KMS-11 (cell line): ENCODE data around the gene PPM1M.

ENCODE experiments used
- H2AFZ ChIP-seq: fragments of 200-600 bp; sonication (generic); 2 replicates; pipeline ENCODE4 v1.6.1; 2016; ENCODE audit warnings: antibody characterized with exemption, mixed run types, low read depth
- H3K27ac ChIP-seq: fragments of 200-600 bp; sonication (generic); 2 replicates; pipeline ENCODE4 v1.6.1; 2016; ENCODE audit warnings: mild to moderate bottlenecking, mixed run types
- H3K27me3 ChIP-seq: fragments of 200-600 bp; sonication (generic); 2 replicates; pipeline ENCODE4 v1.6.1; 2017; ENCODE audit warnings: mild to moderate bottlenecking, low read depth, mixed run types, moderate library complexity; ENCODE audit not compliant: insufficient read depth
- H3K36me3 ChIP-seq: fragments of 200-600 bp; sonication (generic); 2 replicates; pipeline ENCODE4 v1.6.1; 2017; ENCODE audit warnings: mild to moderate bottlenecking, mixed run types; ENCODE audit not compliant: insufficient read depth
- H3K4me1 ChIP-seq: fragments of 200-600 bp; sonication (generic); 2 replicates; pipeline ENCODE4 v1.6.1; 2016; ENCODE audit warnings: mild to moderate bottlenecking, low read depth, mixed run types; ENCODE audit not compliant: poor library complexity, severe bottlenecking
- H3K4me2 ChIP-seq: fragments of 200-600 bp; sonication (generic); 2 replicates; pipeline ENCODE4 v1.7.0; 2016; ENCODE audit warnings: mild to moderate bottlenecking, mixed run types
- H3K4me3 ChIP-seq: fragments of 200-600 bp; sonication (generic); IDR thresholded peaks from 2 replicates; pipeline ENCODE4 v1.6.1; 2017; ENCODE audit warnings: low read depth, low read length, mixed read lengths; ENCODE audit not compliant: insufficient read depth
- H3K79me2 ChIP-seq: fragments of 200-600 bp; sonication (generic); 2 replicates; pipeline ENCODE4 v1.6.1; 2016; ENCODE audit warnings: low read depth, mixed run types; ENCODE audit not compliant: insufficient read depth
- H3K9ac ChIP-seq: fragments of 200-600 bp; sonication (generic); 2 replicates; pipeline ENCODE4 v1.6.1; 2016; ENCODE audit warnings: mild to moderate bottlenecking, mixed run types
- H4K20me1 ChIP-seq: fragments of 200-600 bp; sonication (generic); 2 replicates; pipeline ENCODE4 v1.6.1; 2016; ENCODE audit warnings: mild to moderate bottlenecking, mixed run types; ENCODE audit not compliant: insufficient read depth
- TF ChIP-seq, protein P1 (sequence below): fragments of 200-600 bp; sonication (generic); conservative IDR thresholded peaks from 2 replicates; pipeline ENCODE4 v1.6.1; 2017; ENCODE audit warnings: low read depth, mild to moderate bottlenecking, antibody characterized with exemption, low read length, moderate library complexity, mixed read lengths

PPM1M gene

DNA sequence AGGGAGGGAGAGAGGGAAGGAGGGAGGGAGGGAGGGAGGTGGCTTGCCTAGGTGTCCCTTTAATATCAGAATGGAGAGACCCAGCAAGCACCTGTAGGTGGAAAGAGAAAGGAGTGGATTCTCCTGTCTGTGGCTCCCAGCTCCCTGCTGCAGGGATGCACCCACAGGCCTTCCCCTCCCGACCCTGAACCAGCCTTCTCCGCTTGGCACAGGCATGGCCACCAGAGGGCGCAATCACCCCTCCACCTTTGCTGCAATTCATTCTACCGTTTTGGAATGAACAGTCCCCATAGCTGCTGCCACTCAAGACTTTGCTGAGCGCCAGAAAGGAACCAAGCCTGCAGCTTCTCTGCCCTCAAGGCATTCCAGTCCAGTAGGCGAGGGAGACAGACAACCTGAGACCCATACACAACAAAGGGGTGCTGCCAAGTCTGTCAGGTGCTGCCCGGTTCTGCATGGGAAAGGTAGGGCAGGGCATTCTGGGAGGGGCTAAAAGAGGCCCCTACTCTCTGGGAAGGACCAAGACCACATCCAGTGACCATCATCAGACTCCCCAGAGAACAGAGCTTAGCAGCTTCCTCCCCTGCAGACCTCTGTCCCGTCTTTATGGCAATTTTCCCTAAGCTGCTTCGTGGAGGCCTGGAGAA lies 25.1 kb upstream of the PPM1M start:
- TF ChIP-seq, protein P1, sequence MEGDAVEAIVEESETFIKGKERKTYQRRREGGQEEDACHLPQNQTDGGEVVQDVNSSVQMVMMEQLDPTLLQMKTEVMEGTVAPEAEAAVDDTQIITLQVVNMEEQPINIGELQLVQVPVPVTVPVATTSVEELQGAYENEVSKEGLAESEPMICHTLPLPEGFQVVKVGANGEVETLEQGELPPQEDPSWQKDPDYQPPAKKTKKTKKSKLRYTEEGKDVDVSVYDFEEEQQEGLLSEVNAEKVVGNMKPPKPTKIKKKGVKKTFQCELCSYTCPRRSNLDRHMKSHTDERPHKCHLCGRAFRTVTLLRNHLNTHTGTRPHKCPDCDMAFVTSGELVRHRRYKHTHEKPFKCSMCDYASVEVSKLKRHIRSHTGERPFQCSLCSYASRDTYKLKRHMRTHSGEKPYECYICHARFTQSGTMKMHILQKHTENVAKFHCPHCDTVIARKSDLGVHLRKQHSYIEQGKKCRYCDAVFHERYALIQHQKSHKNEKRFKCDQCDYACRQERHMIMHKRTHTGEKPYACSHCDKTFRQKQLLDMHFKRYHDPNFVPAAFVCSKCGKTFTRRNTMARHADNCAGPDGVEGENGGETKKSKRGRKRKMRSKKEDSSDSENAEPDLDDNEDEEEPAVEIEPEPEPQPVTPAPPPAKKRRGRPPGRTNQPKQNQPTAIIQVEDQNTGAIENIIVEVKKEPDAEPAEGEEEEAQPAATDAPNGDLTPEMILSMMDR: peak; percentile 74
- Histone ChIP-seq H3K9ac (no peak overlapping the region), H3K27me3 (no peaks in the 10 kb centered on the region), H2AFZ (no peak overlapping the region), H3K4me3 (no peak overlapping the region), H3K4me1 (peaks cover 9% of the 10 kb centered on the region), H3K36me3 (no peaks in the 10 kb centered on the region), H3K27ac (no peak overlapping the region), H3K4me2 (no peak overlapping the region), H3K79me2 (no peaks in the 10 kb centered on the region), H4K20me1 (no peaks in the 10 kb centered on the region)

GRCh38 chr3:52221141-52221562 lies 24.4 kb upstream of the PPM1M start:
- H3K9ac ChIP-seq: no peak overlapping the region
- H4K20me1 ChIP-seq: no peaks in the 10 kb centered on the region
- H3K4me1 ChIP-seq: peaks cover 15% of the 10 kb centered on the region
- TF ChIP-seq, protein P1: no peak
- no peak overlapping the region for H3K27ac ChIP-seq
- H3K36me3 ChIP-seq: no peaks in the 10 kb centered on the region
- no peaks in the 10 kb centered on the region for H3K79me2 ChIP-seq
- no peak overlapping the region for H3K4me3 ChIP-seq
- H3K27me3 ChIP-seq: no peaks in the 10 kb centered on the region
- no peak overlapping the region for H3K4me2 ChIP-seq
- no peak overlapping the region for H2AFZ ChIP-seq

DNA sequence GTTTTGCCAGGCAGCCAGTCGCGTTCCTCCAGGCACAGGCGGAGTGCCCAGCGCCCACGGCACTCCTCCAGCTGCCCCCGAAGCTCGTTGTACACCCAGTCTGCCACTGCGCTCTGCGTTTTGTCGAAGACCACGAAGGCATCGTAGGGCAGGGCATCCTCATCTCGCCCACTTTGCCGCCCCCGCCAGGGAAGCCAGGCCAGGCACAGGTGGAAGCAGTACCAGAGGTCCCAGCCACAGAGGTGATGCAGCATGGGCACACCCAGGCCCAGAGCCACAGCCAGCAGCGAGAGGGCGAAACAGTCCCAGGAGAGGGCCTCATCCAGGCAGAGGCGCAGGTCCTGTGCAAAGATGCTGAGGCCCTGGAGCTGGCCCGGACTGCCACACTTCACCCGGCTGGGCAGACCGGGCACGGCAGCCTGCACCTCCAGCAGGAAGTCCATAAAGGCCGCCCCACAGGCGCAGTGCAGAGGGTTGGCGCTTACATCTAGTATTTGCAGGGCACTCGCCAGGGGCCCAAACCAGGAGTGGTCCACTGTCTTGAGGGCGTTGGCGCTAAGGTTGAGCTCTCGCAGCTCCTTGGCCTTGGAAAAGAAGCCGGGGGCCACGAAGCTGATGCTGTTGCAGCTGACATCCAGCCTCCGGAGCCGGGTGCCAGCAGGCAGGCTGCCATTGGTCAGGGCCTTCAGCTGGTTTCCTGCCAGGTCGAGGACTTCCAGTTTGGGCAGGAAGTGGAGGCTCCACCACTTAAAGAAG lies 23.8 kb upstream of the PPM1M start:
- H3K27me3 ChIP-seq: no peaks in the 10 kb centered on the region
- H3K4me1 ChIP-seq: peaks cover 21% of the 10 kb centered on the region
- no peak overlapping the region for H3K4me3 ChIP-seq
- TF ChIP-seq, protein P1: no peak
- H3K36me3 ChIP-seq: no peaks in the 10 kb centered on the region
- H3K27ac ChIP-seq: no peak overlapping the region
- no peaks in the 10 kb centered on the region for H3K79me2 ChIP-seq
- no peak overlapping the region for H3K4me2 ChIP-seq
- no peak overlapping the region for H2AFZ ChIP-seq
- no peak overlapping the region for H3K9ac ChIP-seq
- H4K20me1 ChIP-seq: no peaks in the 10 kb centered on the region

- Histone ChIP-seq H3K4me1 (peaks cover 25% of the 10 kb centered on the region), H3K9ac (no peak overlapping the region), H3K27ac (no peak overlapping the region), H2AFZ (no peak overlapping the region), H3K4me3 (no peak overlapping the region), H3K4me2 (no peak overlapping the region), H4K20me1 (no peaks in the 10 kb centered on the region), H3K36me3 (no peaks in the 10 kb centered on the region), H3K27me3 (no peaks in the 10 kb centered on the region), H3K79me2 (no peaks in the 10 kb centered on the region)
- TF ChIP-seq, protein P1: no peak
These were observed 23.0 kb upstream of the PPM1M start for GRCh38 chr3:52222319-52223221.
